GM18502 (cell line): ENCODE results near the gene CNNM2.
A peak's percentile ranks its signal among the peaks of the same experiment; 100 is the strongest.

Source experiments
- ATAC-seq: cut with Tn5 transposase; IDR thresholded peaks from one replicate; pipeline ENCODE4 v1.9.1; 2021; ENCODE audit warnings: mild to moderate bottlenecking; ENCODE audit not compliant: unreplicated experiment, poor library complexity

Gene CNNM2

DNA sequence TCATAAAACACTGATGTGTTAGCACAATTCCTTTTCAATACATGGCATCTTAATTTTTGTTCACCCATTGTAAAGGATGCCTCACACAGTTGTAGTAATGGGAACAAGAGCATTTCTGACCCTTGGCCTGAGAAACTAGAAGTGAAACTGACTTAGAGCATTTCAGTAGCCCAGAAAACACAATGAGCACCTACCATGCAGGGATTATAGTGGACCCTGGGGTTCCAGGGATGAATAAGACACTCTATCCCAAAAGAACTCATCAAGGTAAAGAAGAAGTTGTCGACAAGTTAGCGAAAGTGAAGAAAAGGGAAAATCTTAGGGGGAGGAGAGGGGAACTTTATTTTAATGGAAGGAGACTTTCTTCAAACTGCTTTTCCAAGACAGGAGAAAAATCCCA lies 149.4 kb downstream of the CNNM2 start:
- ATAC-seq, result no peak

DNA sequence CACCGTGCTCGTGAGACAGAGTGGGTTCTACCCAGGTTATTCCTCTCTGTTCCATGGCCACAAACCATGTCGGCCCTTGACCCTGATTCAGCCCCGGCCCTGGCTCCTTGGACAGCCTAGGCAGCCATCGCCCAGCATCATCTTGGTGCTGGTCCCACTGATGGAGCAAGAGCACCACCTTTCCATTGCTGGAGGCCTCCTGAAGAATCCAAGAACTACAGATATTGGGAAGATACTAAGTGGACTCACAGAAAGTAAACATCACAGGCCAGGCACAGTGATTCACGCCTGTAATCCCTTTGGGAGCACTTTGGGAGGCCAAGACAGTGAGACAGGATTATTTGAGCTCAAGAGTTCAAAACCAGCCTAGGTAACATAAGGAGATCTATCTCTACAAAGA lies 149.9 kb downstream of the CNNM2 start:
- ATAC-seq, result no peak

DNA sequence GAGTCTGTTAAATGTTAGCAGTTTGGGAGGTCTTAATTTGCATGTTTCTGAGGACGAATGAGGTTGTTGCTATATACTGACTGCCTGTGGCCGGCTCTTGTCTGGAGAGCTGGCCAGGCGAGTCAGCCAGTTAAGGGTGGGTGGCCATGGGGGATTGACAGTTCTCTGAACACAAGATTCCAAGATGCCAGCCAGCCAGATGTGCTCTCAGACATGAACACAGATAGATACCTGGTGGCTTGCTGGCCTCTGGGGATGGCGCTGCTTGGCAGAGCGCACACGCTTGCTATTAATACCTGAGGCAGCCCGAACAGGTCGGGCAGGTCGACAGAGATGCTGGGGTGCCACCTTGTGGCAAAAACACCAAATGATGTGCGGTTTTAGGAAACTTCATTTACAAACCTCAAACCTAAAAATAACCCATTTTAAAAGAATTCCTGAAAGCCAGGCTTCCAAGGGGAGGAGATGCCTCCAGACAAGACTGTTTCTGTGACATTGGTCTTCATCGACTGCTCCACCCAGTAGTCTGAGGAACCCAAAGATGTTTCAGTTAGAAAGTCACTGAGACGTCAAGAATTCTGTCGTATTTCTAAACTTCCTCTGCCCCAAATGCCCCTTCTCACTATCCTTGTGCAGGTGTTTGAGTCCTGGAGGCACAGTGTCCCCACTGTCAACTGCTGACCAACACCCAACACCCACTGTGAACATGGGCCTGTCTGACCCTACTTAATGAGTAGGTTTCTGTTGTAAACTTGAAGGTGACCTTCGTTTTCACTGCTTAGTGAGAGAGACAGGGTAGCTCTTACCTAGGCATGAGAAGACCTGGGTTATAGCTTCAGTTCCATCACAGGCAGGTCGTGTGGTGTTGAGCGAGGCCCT lies 151.6 kb downstream of the CNNM2 start:
- peak; percentile 64 for ATAC-seq

DNA sequence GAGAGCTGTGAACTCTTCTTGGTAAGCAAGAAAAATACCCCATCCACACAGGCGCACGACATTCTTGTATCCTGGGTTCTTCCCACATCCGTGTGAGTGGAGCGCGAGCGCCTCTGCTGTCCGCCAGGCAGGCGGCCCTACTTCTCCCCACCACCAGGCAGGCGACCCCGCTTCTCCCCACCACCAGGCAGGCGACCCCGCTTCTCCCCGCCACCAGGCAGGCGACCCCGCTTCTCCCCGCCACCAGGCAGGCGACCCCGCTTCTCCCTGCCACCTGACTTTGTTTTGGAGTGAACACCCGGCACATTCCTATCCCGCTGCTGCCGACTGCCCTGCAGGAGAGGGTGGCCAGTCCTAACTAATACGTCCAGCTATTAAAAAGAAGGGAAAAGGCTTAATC lies 154.2 kb downstream of the CNNM2 start:
- no peak for ATAC-seq

DNA sequence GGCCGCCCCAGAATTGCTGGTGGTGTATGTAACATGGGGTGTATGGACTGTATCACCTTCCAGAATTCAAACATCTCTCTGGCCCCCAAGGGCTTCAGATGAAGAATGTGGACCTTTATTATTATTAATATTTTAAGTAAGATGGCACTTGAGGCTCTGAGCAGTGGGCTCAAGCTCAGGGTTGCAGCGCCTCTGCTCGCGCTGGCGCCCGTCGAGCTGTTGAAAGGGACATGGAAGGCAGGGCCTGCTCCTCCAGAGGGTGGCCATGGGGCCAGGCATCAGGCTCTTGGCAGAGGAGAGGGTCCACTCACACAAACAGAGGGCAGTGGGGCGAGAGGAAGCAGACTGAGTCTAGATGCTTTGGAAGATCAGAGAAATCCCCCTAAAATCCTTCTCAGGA lies 154.8 kb downstream of the CNNM2 start:
- ATAC-seq, result no peak

DNA sequence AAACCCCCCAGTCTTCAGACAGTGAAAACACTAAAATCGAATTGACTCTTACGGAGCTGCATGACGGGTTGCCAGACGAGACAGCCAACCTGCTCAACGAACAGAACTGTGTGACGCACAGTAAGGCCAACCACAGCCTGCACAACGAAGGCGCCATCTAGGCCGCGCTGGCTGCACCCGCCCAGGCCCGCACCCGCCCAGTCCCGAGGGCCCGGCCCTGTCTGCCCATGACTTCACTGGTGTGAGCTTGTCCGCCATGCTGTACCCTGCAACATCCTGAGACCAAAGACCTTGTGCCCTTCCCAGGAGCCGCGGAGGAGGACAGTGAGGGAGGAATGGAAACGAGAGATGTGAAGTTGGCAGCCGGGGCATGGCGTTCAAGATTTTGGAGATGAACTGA lies 158.9 kb downstream of the CNNM2 start:
- ATAC-seq, result no peak

DNA sequence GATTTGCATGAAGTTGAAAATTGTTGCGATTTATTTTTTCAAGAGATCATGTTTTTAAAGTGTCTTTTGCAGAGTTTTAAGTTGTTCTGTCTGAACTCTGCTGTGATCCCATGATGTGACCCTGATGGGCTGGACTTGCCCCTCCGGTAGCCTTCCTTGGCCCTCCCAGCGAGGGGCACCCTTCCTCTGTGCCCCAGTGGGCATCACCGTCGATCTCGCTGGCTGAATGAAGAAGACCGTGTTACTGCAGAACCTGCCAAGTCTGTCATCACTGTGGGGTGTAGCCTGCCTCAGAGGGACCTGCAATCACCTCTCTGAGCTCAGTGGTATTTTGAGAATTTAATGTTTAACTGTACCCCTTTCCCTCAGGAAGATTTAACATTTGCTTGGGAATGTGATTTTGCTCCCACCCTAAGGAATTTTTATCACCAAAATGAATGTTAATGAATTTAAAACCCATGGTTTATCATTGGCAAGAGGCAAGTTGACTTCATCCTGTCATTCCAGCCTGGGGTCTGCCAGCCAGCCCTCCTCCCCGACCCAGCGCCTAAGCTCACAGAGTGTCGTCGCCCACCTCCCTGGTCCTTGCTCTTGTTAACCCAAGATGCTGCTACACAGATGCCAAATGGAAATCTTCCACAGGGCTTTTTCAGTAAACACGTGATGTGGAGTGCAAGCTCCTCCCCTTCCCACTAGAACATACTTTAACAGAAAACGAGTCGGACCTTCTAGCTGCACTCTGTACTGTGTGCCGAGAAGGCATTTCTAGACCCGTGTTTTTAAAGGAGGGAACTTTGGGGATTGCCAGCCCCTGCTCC lies 159.6 kb downstream of the CNNM2 start:
- ATAC-seq, result no peak

DNA sequence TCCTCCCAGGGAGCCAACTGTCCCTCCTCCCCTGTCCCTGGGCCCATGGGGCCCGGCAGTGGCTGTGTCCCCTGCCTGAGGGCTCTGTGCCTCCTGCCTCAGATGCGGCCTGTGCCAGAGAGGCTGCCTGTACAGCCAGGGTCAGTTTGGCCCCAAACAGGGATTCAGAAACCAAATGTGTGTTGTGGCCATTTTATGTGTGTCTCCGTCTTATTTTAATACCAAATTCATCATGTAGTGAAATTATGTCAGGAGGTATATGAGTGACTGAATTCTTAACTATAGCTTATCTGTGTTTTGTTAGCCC lies 160.2 kb downstream of the CNNM2 start:
- no peak for ATAC-seq

DNA sequence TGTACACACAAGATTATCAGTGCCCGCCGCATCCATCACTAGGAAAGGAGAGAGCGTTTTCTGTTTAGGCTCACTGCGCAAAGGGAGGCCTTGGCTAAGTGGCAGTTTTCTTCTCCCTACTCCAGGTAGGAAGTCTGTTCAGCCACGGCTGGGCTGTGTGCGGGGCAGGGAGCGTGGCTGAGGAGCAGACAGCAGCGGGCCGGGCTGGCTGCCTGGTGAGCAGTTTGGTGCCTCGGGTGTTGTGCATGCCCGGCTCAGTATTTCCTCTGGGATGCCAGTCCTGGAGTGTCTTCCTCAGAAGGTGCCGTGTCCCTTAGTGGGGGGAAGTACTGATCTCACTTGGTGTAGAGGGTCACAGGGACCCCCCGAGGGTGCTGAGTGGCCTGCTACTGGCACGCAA lies 160.6 kb downstream of the CNNM2 start:
- no peak for ATAC-seq

DNA sequence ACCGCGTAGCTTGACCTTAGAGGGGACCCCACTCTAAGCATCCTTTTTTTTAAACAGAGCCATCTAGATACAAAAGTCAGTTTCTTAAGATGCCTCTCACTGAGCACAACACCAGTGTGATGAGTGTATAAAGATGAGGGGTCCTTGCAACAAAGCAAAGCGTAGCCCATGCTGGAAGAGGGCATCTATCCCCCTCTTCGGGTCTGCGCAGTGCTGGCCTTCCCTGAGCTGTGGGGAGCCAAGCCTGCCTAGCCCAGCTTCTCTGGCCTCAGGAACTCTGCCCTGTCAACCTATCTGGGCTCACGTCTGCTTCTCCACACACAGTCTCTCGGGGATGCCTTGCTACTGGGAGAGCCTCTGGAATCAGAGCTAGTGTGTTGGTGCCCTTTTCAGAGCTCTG lies 161.0 kb downstream of the CNNM2 start:
- ATAC-seq, result no peak

DNA sequence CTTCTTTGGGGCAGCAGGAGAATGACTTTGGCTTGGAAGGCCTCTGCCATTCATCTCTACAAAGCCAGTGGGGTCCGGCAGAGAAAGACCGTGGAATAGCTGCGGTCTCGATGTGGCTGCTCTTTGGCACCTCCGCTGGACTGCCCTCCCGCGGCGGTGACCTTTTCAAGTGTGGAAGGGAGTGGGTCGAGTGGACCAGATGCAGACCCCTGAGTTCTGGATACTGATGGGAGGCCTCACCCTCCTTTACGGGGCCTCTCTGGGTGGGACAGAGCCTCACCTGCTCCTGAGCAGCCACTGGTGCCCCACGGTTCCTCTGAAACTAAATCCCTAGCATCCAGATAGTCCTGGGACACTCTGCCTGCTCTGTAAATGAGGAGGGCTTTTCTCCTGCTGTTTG lies 161.9 kb downstream of the CNNM2 start:
- ATAC-seq, result no peak

DNA sequence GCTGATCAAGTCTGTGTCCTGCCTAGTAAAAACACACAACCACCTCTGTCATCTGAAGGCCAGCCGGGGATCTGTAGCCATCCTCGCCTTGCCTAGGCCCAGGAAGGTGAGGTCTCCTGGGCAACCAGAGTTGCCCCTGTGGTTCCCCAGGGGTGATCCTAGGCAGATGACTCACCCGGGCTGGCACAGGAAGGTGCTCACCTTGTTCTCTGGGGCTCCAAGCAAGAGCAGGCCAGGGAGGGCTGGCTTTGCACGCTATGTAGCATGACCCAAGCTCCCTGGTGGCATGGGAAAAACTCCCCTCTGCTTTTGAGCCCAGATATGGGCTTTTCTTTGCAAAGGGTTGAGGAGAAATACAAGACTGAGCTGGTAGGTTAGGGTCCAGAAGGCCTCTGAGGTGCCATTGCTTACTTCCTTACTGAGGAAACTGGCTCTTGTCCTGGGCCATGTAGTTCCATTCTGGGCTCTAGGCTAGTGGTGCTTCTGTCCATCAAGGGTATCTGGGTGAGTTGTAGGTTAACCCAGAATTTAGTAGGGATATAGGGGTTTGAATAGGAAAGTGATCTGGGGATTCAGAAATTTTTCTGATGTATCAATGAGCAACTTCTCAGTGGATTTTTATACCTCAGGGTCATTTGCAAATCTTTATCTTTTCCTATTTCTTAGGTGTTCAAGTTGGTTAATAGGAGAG lies 162.9 kb downstream of the CNNM2 start:
- ATAC-seq, result no peak

DNA sequence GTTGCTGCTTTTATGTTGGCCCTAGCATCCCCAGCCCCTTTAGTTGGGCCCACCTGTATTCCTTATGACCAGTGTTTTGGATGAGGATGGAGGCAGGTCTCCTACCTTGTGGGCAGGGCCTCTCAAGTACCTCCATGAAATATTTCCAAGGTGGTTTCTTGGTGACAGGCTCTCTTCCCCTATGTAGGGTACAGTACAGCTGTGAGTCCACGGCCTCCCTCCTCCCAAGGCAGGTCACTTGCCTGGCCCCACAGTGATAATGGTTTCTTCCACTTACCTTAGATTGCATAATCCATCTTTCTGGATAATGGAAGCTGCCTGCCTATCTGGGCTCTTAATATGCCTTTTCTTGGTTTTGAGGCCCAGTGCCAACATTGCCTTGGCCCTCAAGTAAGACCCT lies 164.6 kb downstream of the CNNM2 start:
- ATAC-seq, result no peak

DNA sequence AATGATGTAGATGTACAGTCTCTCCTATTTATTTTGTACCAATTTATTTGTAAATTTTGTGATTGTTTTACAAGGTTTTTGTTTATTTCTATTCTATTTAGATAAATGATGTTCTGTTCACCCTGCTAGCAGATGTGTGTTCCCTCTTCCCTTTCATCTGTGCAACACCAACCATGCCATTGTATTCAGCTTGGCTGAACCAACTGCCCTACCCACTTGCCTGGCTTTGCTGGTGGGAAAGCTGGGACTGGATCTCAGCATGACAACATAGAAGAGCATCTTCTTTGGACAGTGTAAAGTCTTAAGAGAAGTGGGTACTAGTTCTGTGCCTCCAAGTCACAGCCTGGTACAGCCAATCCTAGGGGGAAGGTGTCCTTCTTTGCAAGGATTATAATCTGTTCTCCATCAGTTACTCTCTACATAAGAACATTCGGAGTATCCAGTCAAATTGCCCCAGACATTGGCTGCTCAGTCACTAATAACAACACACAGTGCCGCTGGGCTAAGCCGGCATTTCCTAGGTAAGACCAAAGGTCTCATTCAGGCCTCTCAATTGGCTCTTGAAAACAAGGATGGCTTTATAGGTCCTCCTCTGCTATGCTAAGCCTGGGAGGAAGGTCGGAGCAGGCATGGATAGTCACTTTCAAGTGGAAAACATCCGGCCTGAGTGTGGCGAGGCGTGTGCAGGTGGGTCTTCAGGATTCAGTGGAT lies 165.3 kb downstream of the CNNM2 start:
- ATAC-seq, result no peak

DNA sequence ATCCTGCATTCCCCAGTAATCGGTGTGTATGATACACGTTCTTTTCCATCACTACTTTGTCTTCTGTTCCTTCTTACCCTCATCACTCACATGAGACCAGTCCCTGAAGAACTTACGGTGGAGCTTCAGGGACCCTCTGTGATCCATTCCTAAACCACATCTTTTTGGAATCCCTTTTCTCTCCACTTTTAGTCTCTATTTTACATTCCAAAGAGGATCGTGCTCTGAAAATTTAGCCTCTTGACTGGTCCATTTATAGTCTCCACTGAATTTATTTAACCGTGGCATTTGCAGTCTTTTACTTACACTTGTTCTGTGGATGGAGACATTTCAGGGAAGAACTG lies 165.9 kb downstream of the CNNM2 start:
- ATAC-seq, result no peak

DNA sequence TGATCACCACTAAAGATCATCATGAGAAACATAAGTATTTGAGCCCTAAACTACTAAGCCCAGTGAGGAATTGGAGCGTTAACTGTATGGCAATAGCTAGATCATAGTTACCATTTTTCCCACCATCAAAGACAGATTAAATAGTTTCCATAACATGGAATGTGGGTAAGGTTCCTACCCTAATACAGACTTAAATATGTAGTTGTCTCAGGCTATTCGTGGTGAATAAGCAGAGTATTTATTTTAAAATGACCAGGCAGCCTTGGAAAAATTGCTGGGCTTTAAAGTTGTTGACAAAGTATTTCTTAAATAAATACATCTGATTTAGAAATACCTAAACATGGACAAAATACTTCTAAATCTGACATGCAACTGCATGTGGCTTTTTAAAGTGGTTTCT lies 168.2 kb downstream of the CNNM2 start:
- no peak for ATAC-seq

DNA sequence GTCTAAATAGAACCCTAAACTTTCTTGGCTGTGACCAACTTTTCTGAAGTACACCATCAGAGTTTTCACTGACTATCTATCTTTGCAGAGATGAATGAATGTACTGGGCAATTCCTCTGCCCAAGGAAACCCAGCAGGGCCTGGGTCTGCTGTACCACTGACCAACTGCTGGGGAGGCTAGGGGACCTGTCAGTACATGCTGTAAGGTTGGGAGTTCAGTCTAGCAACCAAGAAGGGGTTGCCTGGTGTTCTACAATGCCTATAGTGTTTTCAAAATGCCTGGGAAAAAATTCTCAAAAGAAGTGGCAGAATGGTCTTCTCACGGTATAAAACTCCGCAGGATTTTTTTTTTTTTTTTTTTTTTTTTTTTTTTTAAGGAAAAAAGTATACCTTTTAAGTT lies 168.7 kb downstream of the CNNM2 start:
- ATAC-seq, result no peak

DNA sequence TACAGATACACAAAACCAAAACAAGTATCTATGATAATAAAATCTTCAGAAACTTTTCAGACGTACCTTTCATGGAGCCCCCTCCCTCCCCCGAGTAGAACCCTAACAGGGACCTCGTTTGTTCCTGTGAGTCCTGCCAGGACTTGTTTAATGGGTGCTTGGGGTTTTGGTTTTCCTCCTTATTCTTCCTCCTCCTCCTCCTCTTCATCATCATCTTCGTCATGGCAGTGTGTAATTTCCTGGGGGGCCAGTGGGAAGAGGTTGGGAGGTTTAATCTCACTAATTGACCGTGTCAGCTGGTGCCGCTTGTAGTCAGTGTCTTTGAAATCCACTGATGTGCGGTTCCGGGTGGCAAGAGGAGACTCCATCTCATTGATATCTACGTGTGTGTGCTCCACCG lies 171.4 kb downstream of the CNNM2 start:
- no peak for ATAC-seq

DNA sequence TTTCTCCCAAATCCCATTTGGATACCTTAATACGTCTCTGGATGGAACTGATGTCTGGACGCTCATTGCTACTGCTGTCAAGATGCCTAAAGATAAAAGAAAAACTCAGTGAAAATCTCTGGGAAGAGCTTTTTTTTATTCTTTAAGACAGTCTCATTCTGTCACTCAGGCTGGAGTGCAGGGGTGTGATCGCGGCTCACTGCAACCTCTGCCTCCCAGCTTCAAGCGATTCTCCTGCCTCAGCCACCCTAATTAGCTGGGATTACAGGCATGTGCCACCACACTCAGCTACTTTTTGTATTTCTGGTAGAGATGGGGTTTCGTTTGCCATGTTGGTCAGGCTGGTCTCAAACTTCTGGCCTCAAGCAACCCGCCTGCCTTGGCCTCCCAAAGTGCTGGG lies 172.8 kb downstream of the CNNM2 start:
- ATAC-seq, result no peak

DNA sequence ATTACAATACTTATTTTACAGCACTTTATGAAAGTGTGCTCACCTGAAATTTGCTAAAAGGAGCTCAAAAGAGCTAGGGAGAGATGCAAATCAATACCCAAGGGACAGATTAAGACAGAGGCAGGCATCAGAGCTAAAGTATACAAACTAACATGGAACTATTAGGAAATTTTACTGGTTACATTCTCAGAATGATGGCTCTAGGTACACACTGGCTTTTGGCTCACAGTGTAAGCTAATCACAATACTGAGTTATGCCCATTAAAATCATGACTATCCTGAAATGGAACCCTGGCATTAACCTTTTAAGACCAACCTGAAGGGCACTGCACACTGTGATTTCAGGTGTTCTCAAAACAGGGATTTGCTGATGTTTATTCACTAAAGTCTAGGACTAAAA lies 176.9 kb downstream of the CNNM2 start:
- no peak for ATAC-seq

DNA sequence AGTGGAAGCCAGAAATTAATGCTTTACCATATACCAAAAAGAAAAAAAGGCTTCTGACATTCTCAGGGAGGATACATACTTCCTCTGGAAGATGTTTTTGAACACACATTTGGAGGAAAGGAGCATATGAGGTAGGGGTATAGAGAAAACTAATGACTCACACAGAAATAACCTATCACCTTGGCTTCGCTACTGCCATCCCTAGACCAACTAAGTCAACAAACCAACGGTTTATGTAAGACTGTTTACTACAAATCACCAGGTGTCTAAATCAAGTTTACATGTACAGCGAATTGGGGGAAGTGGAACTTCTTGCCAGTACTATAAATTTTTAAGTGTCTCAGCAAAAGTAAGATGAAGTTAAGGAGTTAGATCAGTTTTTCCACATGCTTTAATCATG lies 178.0 kb downstream of the CNNM2 start:
- no peak for ATAC-seq
